GM10266 (cell line): ENCODE data around the gene HHAT.

ENCODE experiments used
- DNase-seq: peaks from one replicate; pipeline ENCODE4 v3.0.0; 2012; ENCODE audit errors: extremely low spot score
- TF ChIP-seq, protein P1 (sequence below): IDR thresholded peaks from 2 replicates; pipeline ENCODE4 v1.5.1; 2012; ENCODE audit warnings: mild to moderate bottlenecking, low read depth; ENCODE audit not compliant: control insufficient read depth, insufficient read depth; ENCODE audit errors: missing control alignments

HHAT gene

DNA sequence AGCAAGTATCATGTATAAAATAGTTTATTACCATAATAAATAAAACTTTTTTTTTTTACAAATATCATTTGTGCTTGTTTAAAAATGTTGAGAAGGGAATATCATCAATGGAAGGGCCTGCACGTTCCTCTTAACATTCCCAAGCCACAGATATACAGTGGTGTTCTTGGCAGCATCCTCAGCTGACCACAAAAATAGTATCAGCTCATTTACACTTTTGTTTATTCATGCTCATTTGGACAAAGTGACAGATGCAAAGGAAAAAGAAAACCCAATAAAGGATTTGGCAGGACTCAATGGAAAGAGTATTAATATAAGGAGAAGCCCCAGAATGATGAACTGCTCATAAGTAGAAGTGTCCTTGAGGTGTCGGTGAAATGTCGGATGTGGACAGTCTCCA lies 349.6 kb downstream of the HHAT start:
- TF ChIP-seq, protein P1, sequence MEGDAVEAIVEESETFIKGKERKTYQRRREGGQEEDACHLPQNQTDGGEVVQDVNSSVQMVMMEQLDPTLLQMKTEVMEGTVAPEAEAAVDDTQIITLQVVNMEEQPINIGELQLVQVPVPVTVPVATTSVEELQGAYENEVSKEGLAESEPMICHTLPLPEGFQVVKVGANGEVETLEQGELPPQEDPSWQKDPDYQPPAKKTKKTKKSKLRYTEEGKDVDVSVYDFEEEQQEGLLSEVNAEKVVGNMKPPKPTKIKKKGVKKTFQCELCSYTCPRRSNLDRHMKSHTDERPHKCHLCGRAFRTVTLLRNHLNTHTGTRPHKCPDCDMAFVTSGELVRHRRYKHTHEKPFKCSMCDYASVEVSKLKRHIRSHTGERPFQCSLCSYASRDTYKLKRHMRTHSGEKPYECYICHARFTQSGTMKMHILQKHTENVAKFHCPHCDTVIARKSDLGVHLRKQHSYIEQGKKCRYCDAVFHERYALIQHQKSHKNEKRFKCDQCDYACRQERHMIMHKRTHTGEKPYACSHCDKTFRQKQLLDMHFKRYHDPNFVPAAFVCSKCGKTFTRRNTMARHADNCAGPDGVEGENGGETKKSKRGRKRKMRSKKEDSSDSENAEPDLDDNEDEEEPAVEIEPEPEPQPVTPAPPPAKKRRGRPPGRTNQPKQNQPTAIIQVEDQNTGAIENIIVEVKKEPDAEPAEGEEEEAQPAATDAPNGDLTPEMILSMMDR, result no peak

DNA sequence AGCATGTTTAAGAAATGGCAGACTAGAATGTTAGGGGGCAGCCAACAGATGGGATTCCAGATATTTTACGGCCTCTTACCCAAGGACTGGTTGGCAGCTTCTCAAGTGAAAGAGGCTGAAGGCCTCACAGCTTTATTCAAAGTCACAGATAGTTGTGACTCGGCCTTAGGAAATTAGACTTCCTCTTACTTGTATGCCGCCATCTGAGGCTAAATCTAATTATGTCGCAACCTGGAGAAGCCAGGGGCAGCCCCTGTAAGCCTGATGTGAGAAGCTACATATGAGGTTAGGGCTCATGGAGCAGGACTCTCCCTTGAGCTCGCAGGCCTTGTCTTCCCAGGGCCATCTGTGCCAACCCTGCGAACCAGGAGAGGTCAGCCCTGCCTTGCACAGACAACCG lies 352.5 kb downstream of the HHAT start:
- no peak for DNase-seq
- TF ChIP-seq, protein P1, result no peak

More for the DNA sequence above, 349.6 kb downstream of the HHAT start:
- DNase-seq, result no peak

DNA sequence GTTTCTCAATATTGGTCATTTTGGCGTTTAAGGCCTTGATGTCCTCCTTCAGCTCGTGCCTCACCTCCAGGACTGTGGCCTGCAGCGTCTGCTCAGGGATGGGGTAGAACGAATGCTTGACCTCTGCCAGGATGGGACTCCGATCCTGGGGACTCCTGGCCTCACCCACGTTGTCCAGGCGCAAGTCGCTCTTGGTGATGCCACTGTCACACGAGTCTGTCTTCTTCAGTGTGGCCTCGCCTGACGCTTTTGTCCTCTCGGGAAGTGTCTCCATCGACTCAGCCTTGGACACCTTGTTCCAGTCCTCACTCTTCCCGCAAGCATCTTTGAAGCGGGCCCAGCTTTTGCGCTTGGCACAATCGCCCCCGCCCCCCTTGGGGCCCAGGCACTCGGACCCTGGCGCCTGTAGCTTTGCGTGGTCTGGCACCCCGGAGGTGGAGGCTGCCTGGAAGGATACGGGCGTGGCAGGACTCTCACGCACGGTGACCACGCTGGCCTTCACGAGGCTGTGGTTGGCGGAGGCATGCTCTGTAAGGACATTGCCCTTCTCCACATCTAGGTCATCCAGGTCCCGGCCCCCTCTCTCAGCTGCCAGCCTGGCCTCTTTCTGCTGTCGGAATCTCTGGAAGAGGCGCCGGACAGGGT lies 354.8 kb downstream of the HHAT start:
- TF ChIP-seq, protein P1, result no peak
- DNase-seq, result no peak

DNA sequence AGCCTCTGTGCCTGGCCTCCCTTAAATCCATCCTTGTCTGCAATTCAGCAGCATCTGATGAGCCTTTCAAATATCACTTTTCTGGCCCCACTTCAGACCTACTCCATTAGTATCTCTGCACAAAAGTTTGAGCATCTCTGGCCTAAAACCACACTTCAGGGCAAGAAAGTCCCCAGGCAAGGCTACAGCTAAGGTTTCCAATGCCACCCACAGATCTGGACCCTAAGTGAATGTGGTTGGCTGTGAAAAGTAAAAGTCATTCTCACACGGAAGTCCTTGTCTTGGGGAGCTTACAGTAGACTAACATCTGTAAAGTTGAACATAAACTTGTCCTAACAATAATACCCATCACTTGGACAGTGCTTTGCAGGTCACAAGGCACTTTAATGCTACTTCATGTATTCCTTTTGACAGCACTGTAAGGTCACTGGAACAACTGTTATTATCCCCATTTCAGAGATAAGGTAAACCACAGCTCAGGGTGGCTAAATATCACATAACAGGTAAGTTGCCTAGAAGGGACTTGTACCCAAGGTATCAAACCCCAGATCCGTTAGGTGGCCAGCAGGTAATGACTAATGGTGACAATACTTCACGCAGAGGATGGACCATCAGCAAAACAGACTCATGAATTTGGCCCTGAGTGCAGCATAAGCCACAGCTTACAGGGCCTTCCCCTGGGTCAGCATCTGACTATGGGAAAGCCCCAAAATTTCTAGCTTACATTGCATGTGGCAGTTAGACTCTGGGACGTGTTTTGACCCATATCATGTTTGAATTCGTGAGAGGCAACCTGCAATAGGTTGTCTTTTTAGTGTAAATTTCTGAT lies 356.0 kb downstream of the HHAT start:
- peak; percentile 67 for DNase-seq

DNA sequence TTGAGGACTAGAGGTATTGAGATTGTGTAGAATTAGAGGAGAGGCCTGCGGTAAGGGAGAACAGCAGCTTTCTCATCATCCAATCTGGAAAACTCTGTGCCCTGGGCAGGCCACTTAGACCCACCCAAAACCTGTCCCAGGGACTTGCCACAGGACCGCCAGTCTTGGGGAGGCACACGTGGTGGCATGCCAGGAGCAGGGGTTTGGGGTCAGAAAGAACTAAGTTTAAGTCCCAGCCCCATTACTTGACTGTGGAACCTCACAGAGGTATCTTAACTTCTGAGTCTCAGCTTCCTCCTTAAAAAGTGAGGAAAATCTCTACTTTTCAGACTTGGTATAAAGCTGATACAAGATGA lies 356.6 kb downstream of the HHAT start:
- TF ChIP-seq, protein P1, result no peak
- DNase-seq, result no peak

More for the DNA sequence above, 356.0 kb downstream of the HHAT start:
- TF ChIP-seq, protein P1, result no peak

DNA sequence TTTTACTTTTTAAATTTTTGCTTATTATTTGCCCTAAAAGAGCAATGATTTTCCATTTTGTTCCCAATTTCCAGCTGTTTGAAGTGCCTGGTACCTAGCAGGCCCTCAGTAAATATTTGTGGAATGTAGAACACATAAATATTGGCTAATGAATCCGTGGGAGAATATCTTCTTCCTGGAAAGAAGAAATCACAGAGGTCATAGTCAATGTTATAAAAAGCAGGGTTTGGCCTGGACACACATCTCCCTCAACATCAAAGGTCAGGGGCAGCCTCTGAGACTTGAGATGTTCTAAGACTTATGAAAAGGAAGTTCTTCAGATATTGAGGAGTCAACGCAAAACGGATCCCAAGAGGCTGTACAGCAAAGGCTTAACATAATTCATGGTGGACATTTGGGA lies 358.1 kb downstream of the HHAT start:
- no peak for DNase-seq
- TF ChIP-seq, protein P1, result no peak

DNA sequence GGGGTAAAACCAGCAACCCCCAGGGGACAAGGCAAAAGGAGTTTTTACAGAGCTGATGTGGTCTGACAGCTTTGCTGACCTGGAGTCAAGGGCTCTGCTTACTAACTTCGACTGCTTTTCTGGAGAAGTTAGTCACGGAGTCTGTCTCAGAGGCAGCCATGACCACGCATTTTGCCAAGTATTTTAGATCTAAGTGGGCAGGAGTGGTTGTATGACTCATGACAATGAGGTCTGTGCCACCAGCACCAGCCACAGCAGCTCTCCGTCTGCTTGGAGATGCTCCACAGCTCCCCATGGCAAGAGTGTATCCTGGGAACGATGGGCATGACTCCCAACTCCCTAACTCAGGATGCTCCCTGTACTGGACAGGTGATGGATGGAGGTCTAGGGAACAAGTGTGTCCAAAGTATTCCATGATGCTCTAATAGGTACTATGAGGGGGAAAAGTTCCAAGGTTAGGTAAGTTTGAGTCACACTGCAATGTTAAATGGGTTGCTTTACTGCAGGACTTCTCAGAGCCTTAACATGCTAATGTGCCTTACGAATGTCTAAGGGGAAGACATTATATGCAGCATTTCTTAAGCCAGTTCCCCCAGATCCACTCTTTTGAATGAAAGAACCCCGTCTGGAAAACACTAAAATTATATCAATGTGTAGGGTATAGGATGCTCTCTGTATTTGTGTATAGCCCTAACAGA lies 359.0 kb downstream of the HHAT start:
- TF ChIP-seq, protein P1, result no peak
- no peak for DNase-seq
